Measurements from ENCODE around the gene BCL7C.
"Not testable (repeated sequence)": the region's sequence is repeated elsewhere in the genome, so short reads cannot be mapped to it uniquely, and the experiment has no call there.

BCL7C gene

DNA sequence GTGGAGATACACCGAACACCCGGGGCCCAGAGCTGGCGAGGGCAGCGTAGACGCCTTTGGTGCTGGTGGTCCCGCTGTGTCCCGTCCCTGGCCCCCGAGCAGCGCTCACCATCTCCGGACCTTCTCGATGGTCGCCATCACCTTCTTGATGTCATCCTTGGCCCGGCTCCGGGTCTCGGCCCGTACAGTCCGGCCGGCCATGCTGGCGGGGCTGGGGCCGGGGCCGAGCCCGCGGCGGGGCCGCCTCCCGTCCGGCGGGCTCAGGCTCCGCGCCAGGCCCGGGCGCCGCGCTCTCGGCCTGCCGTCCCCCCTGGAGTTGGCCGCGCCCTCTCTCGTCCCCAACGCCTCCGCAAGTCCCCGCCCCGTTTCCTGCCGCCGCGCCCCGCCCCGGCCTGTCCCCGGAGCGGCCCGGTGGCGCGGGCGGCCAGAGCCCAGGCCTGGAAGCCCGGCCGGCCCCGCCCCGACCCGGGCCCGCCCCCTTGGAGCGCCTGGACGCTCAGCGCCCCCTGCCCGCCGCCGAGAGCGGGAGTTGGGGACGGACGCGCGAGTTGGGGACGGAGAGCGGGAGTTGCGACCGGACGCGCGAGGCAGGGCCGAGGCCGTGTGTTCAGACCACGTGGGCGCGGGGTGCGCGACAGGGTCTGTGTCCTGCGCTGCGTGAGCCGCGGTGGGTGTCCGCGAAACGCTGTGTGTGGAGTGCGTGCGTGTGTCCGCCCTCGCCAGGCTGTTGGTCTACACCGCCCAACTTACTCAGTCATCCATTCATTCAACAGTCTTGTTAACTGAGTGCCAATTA is at the start of gene BCL7C:
TSS of gene BCL7C (minus strand) at position 334 of the 796 bp plus-strand sequence. CDS start at position 201, 133 bp downstream.
- peak; percentile 96 for DNase-seq

DNA sequence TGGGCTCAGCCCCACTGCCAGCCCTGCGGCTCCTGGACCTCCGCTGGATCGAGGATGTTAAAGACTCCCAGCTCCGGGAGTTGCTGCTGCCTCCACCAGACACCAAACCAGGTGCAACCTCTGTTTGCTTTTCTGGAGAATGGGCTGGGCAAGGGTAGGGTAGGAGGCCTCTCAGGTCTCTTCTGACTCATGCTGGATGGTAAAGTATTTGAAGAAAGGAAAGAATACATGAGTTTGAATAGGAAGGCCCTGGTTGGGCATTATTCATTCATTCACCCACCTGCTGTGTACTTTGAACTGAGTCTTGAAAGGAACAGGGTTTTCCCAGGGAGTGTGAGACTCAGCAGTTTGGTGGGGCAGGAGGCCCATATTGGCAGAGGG is 48.5 kb upstream of the BCL7C start:
- no peak for DNase-seq

DNA sequence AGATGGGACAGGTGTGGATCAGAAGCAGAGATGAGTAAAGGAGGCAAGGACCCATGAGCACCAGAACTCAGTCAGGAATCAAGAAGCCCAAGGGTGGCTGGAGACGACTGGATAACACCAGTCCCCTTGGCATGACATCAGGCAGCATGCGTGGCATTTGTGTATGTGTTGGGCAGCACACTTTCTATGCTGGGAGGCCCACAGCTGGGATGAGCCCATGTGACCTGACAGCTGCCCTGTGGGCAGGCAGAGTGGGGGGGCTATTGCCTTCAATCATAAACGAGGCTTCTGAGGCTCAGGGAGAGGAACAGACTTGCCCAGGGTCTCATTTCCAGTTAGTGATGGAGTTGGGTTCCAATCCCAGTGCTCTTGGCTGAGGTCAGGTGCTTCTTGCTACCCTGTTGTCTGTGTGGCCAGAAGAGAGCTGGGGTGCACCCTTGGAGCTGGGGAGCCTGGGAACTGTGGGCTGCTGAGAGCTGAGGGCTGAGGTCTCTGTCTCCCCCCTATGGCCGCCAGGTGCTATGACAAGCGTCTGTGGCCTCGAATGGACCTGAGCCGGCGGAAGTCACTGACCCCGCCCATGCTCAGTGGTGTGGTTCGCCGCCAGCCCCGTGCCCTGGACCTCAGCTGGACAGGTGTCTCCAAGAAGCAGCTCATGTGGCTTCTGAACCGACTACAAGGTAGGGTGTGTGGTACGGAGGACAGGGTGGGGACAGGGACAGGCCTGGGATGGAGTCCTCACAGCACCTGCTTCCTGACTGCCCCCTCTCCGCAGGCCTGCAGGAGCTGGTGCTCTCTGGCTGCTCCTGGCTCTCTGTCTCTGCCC is 47.9 kb upstream of the BCL7C start:
- peak; percentile 87 for DNase-seq

DNA sequence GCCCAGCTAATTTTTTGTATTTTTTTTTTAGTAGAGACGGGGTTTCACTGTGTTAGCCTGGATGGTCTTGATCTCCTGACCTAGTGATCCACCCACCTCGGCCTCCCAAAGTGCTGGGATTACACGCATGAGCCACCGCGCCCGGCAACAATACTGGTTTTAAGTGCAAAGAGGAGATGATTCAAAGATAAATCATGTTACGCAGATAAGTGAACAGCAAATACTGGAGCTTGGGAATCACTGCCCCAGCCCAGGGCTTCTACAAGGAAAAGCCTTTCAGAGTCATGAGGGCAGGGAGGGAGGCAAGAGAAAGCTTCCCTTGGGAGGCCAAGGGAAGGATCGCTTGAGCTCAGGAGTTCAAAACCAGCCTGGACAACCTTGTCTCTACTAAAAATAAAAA is 45.7 kb upstream of the BCL7C start:
- DNase-seq = not testable (repeated sequence)

DNA sequence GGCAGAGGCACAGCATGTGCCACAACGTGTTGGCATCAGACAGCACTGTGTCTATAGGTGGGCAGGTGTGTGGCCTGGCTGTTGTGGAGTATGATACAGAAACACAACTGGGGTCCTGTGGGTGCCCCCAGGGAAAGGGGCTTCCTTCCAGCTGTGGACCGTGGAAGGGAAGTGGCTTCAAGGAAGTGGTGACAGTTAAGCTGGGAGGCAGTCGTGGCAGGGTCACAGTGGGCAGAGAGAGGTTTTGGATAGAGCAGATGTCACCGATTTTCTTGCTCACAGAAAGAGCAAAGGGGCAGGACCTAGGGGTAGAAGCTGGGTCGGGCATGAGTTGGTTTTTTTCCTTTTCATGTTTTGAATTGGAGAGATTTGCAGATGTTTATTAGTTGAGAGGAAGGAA is 43.8 kb upstream of the BCL7C start:
- no peak for DNase-seq

DNA sequence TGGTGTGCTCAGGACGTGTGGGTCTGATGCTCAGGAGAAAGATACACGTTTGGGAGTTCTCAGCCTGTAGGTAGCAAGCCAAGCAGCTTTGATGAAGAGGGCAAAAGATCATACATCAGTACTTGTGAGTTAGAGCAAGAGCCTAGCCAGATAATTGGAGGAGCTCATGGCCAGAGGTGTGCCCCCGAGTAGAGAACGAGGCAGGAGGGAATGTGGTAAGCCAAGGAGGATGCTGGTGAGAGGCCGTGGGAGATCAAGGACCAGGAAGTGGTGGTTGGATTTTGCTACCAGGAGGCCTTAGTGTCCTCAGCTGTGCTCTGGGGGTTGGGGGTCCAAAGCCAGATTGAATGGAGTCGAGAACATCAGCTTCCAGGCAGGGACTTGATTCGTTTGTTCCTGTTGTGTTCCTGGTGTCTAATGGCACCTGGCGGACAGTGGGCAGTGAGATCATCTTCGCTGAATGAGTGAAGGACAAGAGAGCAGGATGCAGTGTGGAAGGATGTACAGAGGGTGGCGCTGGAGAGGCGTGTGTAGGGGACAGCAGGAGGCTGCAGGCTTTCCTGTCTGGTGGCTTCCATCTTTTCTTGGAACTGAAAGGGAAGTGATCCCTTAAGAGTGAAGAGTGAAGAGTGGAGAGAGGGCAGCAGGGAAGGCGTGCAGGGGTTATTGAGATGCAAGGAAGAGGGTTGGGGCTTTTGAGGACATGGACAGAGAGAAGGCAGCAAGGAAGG is 41.1 kb upstream of the BCL7C start:
- DNase-seq = peak; percentile 53

DNA sequence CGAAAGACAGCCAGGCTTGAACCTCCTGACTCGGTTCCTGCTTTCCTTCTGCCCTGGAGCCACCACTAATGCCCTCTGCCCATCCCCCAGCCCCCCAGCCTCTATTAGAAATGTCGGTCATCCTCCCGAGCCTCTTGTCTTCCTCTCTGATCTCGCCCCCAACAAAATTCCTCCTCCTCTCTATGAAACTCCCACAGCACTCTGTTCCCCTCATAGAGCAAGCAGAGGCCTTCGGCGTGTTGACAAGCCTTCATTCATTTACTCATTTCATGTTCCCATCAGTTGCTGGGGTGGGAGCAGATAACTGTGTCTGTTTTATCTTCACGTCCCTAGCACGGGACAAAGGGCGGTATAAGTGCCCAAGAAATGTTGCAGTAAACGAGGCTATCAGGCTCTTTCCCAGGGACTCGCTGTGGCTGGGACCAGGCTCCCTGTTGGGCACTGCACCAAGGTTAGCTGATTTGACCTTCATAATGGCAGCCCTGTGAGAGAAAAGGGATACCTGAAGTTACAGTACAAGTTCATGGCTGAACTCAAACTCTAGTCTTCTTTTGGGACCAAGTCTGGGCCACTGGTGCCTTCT is 37.3 kb upstream of the BCL7C start:
- DNase-seq = no peak

DNA sequence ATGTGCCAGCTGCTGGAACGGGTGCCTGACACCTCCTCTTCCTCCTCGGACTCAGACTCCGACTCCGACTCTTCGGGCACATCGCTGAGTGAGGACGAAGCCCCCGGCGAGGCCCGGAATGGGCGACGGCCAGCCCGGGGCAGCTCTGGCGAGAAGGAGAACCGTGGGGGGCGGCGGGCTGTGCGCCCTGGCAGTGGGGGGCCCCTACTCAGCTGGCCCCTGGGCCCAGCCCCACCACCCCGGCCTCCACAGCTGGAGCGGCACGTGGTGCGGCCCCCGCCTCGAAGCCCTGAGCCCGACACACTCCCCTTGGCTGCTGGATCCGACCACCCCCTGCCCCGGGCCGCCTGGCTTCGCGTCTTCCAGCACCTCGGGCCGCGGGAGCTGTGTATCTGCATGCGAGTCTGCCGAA is 36.3 kb upstream of the BCL7C start:
- no peak for DNase-seq

DNA sequence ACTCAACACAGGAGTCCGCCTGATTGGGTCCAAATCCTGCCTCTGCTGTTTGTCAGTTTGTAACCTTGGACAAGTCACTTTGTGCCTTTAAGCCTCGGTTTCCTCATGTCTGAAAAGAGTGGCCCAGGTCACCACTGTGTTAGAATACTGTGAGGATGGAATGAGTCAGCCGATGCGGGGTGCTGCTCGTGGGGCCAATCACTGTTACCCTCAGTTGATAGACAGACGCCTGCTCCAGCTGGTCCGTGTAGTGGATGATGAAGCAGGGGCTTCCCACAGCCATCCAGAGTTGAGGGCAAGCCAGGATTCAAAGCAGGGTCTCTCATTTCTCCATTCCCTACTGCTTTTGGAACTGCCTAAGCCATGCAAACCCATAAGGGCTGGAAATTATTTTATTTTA is 35.3 kb upstream of the BCL7C start:
- no peak for DNase-seq

DNA sequence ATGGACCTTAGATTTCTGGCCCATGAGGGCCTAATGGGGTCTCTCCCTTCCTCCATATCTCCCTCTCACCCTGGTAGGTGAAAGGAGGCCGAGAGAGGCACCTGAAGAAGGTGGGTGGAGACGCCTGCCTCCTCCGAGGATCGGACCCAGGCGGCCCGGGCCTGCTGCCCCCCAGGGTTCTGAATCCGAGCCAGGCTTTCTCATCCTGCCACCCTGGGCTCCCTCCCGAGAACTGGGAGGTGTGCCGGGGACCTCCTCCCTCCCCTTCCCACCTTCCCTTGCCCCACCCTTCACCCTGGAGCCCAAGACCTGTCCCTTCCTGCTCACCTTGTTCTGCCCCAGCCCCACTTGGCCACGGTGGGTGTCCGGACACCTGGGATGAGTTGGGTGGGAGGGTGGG is 34.5 kb upstream of the BCL7C start:
- no peak for DNase-seq

DNA sequence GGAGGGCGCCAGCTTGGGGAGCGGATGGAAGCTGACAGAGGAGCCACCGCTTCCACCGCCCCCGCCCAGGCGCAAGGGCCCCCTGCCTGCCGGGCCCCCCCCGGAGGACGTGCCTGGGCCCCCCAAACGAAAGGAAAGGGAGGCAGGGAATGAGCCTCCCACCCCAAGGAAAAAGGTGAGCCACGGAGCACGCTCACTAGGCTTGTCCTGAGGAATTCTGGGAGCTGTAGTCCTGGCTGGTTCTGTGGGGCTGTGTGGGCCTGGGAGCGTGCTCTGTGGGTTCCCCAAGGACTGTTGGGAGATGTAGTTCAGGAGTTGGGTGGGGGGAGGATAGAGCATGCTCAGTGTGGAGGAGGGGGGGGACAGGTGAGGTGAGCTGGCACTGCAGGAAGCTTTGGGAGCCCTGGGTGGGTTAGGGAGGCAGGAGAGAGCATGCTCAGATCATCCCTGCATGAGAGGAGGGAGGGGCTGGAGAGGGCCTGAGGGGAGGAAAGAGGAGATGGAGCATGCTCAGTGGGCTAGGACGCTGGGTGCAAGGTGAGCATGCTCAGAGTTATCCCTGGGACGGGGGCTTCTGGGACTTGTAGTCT is 34.0 kb upstream of the BCL7C start:
- DNase-seq = peak; percentile 41

DNA sequence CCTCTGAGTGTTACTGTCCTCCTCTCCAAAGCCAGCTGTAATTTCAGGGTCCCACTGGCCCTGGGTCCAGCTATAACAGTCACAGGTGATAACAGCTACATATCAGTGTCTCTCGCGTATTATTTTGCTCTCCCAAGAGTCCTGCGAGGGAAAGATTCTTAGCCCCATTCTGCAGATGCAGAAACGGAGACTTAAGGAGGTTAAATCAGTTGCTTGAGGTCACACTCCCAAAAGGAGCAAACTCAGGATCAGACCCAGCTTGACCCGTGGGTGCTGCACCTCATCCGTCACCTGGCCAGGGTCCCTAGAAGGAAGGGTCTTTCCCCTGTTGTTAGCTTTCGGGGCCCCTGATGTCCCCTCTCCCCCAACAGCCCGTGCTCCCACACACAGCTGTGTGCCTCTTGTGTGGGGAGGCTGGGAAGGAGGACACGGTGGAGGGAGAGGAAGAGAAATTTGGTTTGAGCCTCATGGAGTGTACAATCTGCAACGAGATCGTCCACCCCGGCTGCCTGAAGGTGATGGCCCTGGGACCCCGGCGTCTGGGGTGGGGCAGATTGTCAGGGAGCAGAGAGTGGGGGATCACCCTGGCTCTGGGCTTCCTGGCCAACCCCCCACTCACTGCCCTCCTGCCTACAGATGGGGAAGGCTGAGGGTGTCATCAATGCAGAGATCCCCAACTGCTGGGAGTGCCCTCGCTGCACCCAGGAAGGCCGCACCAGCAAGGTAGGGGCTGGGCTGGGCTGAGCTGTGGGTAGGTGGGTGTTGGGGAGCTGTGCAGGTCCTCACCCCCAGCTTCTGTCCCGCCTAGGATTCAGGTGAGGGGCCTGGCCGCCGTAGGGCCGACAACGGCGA is 33.3 kb upstream of the BCL7C start:
- no peak for DNase-seq

DNA sequence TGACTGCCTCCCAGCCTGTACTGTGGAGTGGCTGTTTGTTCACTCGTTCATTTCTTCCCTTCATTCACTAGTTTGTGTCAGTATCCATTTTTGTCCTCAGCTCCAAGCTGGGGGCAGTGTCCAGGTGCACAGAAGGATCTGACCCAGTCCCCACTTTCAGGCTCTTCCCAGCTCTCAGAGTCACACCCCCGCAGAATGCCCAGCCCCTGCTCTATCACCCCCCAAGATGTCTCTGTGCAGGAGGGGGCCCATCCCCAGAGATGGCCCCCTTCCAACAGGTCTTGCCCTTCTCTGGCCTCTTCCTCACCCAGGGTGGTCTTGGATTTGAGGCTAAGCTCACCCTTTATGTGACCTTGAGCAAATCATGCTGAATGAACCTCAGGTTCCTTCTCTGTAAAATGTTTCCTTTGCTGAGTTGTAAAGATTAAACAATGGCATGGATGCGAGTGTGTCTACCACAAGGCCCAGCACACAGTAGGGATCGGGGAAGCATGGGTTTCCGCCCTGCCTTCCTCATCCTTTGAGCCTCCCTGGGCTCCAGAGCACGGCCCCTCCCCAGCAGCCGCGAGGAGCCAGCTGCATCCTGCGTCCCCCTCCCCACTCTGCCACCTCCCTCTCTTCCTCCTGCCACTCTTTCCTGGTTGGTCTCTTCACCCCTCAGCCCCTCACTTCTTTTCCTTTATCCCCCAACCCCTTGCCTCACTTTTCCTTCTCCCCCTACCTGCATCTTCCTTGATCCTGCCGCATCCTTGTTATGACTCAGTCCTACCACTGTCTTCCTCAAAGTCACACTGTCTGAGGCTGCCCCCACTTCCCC is 32.3 kb upstream of the BCL7C start:
- DNase-seq = no peak

DNA sequence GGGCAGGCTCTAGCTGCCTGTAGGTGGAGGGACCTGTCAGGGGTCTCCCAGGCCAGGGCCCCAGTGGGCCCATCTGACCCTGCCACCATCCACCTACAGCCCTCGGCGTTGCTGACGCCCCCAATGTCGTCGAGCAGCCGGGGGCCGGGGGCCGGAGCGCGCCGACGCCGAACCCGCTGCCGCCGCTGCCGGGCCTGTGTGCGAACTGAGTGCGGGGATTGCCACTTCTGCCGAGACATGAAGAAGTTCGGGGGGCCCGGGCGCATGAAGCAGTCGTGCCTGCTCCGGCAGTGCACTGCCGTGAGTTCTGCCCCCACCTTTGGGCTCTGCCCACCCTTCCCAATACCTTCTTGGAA is 31.7 kb upstream of the BCL7C start:
- DNase-seq = no peak

DNA sequence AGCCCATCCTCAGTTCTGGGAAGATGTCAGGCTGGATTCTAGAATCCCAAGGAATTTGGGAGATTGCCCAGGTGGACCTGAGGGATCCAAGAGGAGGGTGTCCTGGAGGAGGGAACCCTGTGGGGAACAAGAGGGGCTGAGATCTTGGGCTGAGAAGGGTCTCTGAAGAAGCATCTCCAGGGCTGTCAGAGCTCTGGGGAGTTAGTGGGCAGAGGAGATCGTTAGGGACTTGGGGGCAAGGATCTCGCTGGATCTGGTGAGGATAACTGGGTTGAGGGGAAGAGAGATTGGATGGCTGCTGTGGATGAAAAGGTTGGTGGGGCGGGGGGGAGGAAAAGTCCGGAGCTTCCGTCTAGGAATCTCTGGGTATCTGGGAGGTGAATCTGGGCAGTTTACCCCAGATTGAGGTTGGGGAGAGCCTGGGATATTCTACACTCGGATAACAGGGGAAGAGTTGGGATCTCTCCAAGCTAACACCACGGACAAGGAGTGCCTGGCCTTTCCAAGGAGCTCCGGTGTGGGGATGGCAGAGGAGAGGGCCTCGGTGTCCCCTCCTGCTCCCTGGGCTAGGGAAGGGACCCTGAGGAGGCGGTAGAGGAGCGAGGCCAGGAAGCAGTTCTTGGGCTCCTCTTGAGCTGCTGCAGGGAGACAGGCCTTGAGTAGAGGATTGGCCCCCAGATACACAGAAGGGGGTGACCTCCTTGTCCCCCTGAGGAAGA is 31.2 kb upstream of the BCL7C start:
- no peak for DNase-seq

DNA sequence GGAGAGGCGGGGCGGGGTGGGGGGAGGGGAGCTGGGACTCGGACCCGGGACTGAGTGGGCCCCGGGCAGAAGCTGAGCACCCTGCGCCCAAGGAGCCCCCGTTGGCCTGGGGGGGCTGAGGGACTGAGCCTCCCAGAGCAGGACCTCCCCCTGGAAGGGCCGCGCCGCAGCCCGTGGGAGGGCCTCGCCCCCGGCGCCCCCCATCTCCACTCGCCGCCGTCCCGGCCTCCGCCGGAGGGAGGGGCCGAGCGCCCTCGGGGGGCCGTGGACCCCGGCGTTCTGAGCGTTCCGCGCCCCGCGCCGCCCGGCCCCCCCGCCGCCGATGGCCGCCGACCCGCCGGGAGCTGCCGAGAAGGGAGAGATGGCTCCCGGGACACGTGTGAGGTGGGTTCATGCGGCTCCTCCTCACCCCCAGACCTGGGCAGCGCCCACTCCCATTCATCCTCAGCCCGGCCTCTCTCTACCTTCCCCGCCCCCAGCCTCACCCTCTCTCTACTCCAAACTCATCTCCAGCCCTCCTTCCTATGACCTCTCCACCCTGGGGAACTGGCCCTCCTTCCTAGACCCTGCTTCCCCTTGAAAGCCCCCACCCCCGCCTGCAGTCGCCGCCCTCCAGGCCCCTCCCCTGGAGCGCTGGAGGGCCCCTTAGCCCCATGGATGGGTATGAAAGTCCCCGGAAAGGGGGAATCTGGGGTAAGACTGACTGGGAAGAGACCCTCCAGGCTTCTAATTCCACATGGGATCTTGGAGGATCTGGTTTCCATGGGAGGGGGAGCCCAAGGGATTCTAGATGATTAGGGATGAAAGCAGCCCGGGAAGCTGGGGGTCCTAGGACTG is 30.4 kb upstream of the BCL7C start:
- no peak for DNase-seq

DNA sequence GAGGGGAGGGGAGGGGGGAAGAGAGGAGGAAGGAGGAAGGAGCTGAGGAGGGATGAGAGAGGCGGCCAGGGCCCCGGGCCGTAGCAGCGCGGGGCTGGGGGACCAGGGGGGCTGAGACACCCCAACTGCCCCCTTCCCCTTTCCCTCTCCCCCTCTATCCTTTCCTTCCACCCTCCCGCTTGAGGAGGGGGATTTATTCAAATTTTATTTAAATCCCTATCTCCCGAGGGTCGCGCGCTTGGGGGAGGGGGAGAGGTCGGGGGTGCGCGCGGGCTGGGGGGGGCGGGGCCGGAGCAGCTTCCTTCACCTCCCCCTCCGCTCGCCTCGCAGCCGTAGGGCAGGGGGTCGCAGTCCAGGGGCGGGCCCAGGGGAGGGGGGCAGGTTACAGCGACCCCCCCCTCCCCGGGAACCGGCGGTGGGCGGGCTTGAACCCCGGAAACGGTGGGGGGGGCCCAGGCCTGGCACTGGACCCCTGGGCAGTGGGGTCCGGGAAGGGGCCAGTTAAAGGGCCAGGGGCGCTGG is 29.7 kb upstream of the BCL7C start, which contains the start of gene FBXL19:
TSS of gene FBXL19 (plus strand) at position 19 of the 522 bp plus-strand sequence. CDS start 2,183 bp downstream, outside the sequence.
- DNase-seq = no peak

DNA sequence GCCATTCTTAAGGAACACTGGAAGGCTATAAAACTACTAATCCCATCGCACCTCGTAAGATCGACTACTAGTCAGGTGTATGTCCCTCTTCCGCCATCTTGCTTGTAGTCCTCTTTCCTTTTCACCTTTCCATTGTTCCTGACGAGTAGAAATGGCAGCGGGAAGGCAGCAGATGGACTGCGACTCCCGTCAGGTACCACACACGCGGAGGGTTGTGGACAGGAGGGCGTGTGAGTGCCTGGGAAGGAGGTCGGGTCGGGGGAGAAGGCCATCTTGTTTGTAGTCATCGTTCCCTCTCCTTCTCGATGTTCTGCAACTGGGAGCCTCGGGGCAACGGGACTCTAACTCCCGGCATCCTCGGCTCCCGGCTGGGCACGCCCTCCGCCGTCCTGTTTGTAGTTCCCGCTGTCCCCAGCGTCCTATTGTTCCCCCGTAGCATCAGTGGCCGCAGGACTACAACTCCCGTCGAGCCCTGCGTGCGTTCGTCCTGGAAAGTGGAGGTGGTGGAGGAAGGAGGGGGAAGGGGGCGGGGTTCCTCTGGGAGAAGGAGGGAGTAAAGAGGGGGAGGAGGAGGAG is 29.2 kb upstream of the BCL7C start:
- peak; percentile 99 for DNase-seq
